PC-3 (cell line): Measurements from ENCODE around the gene ASF1A.

Experiments used
- CTCF ChIP-seq: fragments of 300-600 bp; sonication (generic); conservative IDR thresholded peaks from 2 replicates; pipeline ENCODE4 v1.5.1; 2017; ENCODE audit warnings: antibody characterized with exemption, low read depth, mild to moderate bottlenecking, low read length
- EZH2 ChIP-seq: fragments of 300-600 bp; sonication (generic); IDR thresholded peaks from one replicate; pipeline ENCODE4 v1.6.1; 2017; ENCODE audit warnings: antibody characterized with exemption, mild to moderate bottlenecking, low read length; ENCODE audit not compliant: unreplicated experiment
- EZH2phosphoT487 ChIP-seq: fragments of 300-600 bp; sonication (generic); IDR thresholded peaks from 2 replicates; pipeline ENCODE4 v1.6.1; 2018; ENCODE audit warnings: mild to moderate bottlenecking, antibody characterized with exemption, low read length, borderline replicate concordance

- TF ChIP-seq CTCF (no peak), EZH2 (no peak), EZH2phosphoT487 (no peak)
Measured at GRCh38 chr6:118933855-118934460, 40.0 kb downstream of the ASF1A start.
